GM21528 (cell line): ENCODE data around the gene IL1RAPL2.

ENCODE experiments used
- ATAC-seq: cut with Tn5 transposase; IDR thresholded peaks from one replicate; pipeline ENCODE4 v1.9.1; 2021; ENCODE audit warnings: mild to moderate bottlenecking, moderate library complexity; ENCODE audit not compliant: unreplicated experiment, low FRiP score

The IL1RAPL2 gene

GRCh38 chrX:105533951-105534350 is 968.0 kb downstream of the IL1RAPL2 start:
- ATAC-seq = no peak

DNA sequence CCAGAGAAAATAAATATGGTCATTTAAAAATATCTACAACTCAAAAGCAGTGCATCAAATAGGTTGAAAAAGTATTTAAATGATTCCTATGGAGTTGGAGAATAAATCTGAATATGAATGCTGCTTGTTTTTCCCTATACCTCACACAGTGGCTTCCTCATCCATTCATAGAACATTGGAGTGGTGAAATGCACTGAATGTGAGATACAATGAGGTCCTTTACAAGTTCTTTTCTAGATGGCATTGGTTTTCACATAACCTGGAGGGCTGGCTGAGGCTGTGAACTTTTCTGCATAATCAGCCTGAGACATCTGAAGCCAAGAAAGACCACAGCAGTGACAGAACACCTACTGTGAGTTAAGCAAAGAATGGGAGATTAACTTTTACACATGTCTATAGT is 977.3 kb downstream of the IL1RAPL2 start:
- ATAC-seq = no peak

- ATAC-seq = no peak
Measured at GRCh38 chrX:105550043-105550663, 984.2 kb downstream of the IL1RAPL2 start.

DNA sequence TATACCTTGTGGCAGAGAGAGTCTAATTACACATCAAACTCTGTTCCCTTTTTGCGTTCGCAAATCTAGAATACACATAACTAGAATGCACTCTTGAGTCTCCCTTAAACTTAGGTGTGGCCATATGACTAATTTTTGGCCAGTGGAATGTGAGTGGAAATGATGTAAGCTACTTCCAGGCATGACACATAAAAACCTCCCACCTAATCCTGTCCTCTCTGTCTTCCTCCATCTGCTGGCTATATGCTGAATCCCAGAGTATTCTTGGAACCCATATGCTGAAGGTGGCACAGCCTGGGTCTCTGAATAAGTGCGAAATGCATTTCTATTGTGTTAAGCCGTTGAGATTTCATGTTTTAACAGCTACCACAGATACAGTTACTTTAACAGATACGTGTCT is 986.4 kb downstream of the IL1RAPL2 start:
- no peak for ATAC-seq

- ATAC-seq = no peak
Measured at GRCh38 chrX:105553118-105553517, 987.1 kb downstream of the IL1RAPL2 start.

DNA sequence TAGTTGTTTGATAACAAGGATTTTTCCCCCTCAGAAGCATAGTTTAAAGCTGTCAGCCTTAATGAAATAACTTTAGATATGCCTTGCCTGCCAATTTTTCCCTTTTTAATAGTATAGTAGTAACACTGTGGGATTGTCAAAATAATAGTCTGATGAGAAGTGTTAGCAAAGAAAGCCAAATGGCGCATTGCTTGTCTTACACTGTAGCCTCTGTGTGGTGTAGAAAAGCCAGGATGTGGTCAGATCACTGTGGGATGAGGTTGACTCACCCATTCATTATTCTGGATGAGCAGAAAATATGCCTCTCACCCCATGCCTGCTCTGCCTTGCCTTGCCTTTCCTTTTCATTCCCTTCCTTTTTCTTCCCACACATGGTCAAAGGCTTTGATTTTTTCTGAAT is 998.5 kb downstream of the IL1RAPL2 start:
- ATAC-seq = no peak

GRCh38 chrX:105565856-105566255 is 999.9 kb downstream of the IL1RAPL2 start:
- ATAC-seq = no peak

- ATAC-seq = no peak
Measured at GRCh38 chrX:105567082-105567481, 1001.1 kb downstream of the IL1RAPL2 start.

DNA sequence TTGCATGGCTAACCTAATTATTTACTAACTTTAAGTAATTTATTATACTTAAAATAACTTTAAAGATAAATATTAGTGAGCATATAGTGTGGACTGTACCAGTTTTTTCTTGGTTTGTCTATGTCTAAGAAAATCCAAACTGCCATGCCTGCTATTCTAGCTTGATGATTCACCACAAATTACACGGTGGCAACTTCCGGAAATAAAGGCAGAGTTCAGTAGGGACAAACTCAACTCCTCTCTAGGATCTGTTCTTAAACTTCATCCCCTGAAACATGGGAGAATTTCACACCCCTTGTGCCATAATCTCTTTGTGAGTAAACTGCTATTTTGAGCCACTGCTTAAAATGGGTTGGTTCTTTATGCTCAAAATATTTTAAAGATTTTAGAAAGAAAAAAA is 1042.7 kb downstream of the IL1RAPL2 start:
- ATAC-seq = no peak

DNA sequence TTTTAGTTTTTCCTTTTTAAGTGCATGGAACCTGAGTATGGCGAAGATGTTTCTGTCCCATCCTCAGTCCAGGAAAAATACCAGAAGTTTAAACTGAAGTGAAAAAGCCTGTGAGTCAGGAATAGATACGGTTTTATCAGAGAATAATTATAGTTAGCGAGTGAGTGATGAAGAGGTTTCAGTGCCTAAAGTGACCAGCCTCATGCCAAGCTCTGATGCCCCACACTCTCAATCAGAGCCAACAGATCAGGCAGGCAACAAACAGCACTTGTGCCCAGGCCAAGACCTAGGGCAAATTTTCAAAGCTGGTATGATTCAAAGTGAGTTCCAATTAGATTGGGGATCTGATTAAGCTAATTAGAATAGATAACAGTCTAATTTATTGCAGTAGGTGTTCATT is 1043.5 kb downstream of the IL1RAPL2 start:
- ATAC-seq = no peak

GRCh38 chrX:105610411-105610810 is 1044.4 kb downstream of the IL1RAPL2 start:
- ATAC-seq = no peak

DNA sequence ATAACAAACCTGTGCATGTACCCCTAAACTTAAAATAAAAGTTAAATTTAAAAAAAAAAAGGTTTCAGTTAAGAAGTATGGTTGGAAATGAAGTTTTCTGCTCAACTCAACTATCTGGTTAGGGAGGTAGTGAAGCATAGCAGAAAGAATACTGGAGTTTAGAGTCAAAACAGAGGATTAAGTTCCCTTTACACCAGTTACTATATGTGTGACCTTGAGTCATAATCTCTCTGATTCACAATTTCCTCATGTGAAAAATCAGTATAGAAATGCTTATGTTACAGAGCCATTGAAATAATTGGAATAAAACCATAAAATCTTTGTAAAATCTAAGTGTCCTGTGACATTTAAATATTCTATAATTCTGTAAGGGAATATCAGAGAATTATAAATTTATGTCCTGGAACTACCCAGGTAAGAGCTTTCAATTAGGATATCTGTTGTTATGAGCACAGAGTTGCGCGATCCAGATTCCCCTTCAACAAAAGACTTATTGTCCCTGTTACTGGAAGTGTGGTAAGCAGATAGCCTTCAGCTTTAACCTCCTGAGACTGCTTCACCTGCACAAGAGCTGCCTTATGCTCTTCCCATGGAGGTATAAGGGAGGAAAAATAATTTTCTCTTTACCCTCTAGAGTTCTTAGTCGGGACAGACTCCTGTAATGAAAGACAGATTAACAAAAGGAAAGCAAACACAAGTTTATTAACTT is 1052.5 kb downstream of the IL1RAPL2 start:
- no peak for ATAC-seq

DNA sequence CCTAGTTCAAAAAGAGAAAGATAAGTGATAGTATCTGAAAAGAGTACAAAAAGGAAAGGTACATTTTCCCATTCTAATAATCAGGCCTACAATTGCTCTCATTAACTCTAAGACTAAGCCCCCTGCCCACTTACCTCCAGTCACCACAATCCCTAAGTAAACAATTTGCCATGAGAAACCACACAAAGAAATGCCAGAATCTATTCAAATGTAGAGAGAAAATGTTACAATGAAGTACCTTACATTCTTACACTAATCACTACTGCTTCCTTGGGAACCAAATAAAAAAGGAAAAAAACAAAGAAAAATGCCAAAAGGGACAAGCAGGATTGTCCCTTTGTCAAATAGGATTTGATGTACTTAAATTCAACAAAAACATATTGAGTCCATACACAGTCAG is 1068.2 kb downstream of the IL1RAPL2 start:
- no peak for ATAC-seq

GRCh38 chrX:105635794-105636193 is 1069.8 kb downstream of the IL1RAPL2 start:
- no peak for ATAC-seq

- ATAC-seq = no peak
Measured at GRCh38 chrX:105636667-105637066, 1070.7 kb downstream of the IL1RAPL2 start.

GRCh38 chrX:105645667-105646357 is 1079.8 kb downstream of the IL1RAPL2 start:
- ATAC-seq = no peak

- ATAC-seq = no peak
Measured at GRCh38 chrX:105646592-105647372, 1080.8 kb downstream of the IL1RAPL2 start.

DNA sequence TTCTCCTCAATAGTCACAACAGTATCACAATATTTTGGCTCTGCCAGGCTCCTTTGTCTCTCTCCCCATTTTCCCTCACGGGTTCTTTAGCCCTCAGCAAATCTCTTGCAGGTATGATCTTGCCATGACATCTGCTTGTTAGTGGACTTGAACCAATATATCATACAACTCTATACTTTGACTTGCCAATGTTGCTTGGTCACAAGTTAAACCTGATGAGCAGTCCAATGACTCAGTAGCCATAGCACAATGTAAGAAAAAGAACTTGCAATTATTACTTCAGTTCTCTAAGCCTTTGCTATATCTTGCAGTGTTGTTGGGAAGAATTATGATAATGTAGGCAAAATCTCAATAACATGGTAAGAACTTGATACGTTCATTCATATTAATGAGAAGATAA is 1081.8 kb downstream of the IL1RAPL2 start:
- no peak for ATAC-seq

- ATAC-seq = no peak
Measured at GRCh38 chrX:105648732-105649131, 1082.7 kb downstream of the IL1RAPL2 start.

GRCh38 chrX:105650577-105650976 is 1084.6 kb downstream of the IL1RAPL2 start:
- ATAC-seq = no peak

- no peak for ATAC-seq
Measured at GRCh38 chrX:105650986-105651385, 1085.0 kb downstream of the IL1RAPL2 start.
